ENCODE measurements around the gene C15orf61.
A peak's percentile ranks its signal among the peaks of the same experiment; 100 is the strongest.

C15orf61 gene

GRCh38 chr15:67521029-67521782 is at the start of gene C15orf61:
C15orf61 (plus strand) TSS chr15:67521131; CDS start chr15:67521249, 118 bp downstream.
- DNase-seq, result peak; percentile 87

GRCh38 chr15:67472957-67473356 is 48.0 kb upstream of the C15orf61 start:
- no peak for DNase-seq

- no peak for DNase-seq
These were observed 46.4 kb upstream of the C15orf61 start for GRCh38 chr15:67474405-67475110.

GRCh38 chr15:67479781-67480505 is 41.0 kb upstream of the C15orf61 start:
- DNase-seq, result no peak

- no peak for DNase-seq
These were observed 40.2 kb upstream of the C15orf61 start for GRCh38 chr15:67480741-67481140.

GRCh38 chr15:67481680-67482079 is 39.3 kb upstream of the C15orf61 start:
- DNase-seq, result no peak

GRCh38 chr15:67495585-67495984 is 25.3 kb upstream of the C15orf61 start:
- no peak for DNase-seq

- DNase-seq, result no peak
These were observed 19.6 kb upstream of the C15orf61 start for GRCh38 chr15:67501177-67501835.

- no peak for DNase-seq
These were observed 19.0 kb upstream of the C15orf61 start for GRCh38 chr15:67501836-67502461.

- DNase-seq, result no peak
These were observed 16.9 kb upstream of the C15orf61 start for GRCh38 chr15:67504056-67504455.

- no peak for DNase-seq
These were observed 16.1 kb upstream of the C15orf61 start for GRCh38 chr15:67504796-67505195.

GRCh38 chr15:67505675-67506572 is 15.0 kb upstream of the C15orf61 start:
- no peak for DNase-seq

- no peak for DNase-seq
These were observed 13.9 kb upstream of the C15orf61 start for GRCh38 chr15:67506775-67507747.

GRCh38 chr15:67508407-67508806 is 12.5 kb upstream of the C15orf61 start:
- DNase-seq, result no peak

GRCh38 chr15:67509918-67510317 is 11.0 kb upstream of the C15orf61 start:
- DNase-seq, result no peak

- no peak for DNase-seq
These were observed 10.2 kb upstream of the C15orf61 start for GRCh38 chr15:67510597-67511190.

- no peak for DNase-seq
These were observed 9.3 kb upstream of the C15orf61 start for GRCh38 chr15:67511606-67512005.

- no peak for DNase-seq
These were observed 8.8 kb upstream of the C15orf61 start for GRCh38 chr15:67512140-67512539.

- no peak for DNase-seq
These were observed 7.8 kb upstream of the C15orf61 start for GRCh38 chr15:67512933-67513714.

All from CD4-positive, alpha-beta T cell treated with Interleukin-15 for 1 hour (primary cell).